ENCODE data around the gene ADCY7. TPM values are rescaled to one million over a fixed set of nuclear protein-coding genes. Genes with fewer than 3 reads are reported as not detected.

ADCY7 gene
- total RNA-seq, 1 experiment from 2014 or later = 5.5 TPM

DNA sequence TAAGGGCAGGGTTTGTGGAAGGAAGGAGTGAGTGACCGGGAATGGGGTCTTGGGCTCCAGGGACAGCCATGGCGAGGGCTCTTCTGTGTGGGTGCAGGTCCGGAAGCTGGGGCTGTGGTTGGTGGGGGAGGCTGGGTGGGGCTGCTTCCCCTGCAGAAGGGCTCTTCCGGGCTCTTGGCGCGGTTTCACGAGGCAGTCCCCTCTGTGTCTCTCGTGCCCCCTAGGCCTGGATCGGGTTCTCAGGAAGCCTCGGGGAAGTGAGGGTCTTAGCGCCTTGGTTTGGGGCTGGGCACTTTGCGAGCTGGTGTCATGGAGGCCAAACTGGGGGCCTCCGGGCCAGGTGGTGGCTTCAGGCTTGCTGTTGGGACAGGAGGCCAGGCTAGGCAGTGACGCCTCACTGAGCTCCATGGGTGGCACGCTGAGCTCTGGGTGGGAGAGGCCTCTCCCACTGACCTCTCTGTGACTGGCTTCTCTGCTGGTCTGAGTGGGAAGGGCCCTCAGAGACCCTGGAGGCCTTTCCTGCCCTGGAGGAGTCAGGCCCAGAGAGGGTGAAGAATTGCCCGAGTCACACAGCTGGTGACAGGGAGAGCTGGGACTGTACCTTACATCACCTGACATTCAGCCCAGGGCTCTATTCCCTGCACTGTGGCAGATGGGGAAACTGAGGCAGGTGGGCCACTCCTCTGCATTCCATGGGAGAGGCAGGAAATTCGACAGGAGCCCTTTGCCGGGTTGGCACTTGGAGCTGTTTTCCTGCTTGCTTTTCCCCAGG, 8.2 kb downstream of the ADCY7 start:
- H3K36me3 ChIP-seq (ENCODE audit: insufficient read depth, low read length, poor library complexity, severe bottlenecking) = no peaks in the 10 kb centered on the region
- no peak overlapping the region for H3K27ac ChIP-seq (ENCODE audit: low read depth, low read length, poor library complexity, severe bottlenecking)
- BruUV-seq (replicated peaks) = no TSS peak
- CTCF ChIA-PET = no interaction called here
- POLR2A ChIA-PET (ENCODE audit: low non-redundant PET) = no interaction called here
- TF ChIP-seq CTCF (conservative IDR thresholded peaks at IDR 0.05; ENCODE audit: low read depth, low read length) (no peak), EZH2 (IDR thresholded peaks at IDR 0.05; ENCODE audit: borderline replicate concordance, low read depth, low read length, poor library complexity, severe bottlenecking) (no peak)
- H3K9me3 ChIP-seq (ENCODE audit: low read depth, low read length, poor library complexity, severe bottlenecking) = no peaks in the 10 kb centered on the region
- H3K4me1 ChIP-seq (ENCODE audit: insufficient read depth, low read length, poor library complexity, severe bottlenecking) = no peaks in the 10 kb centered on the region
- DNase-seq (ENCODE audit: low spot score) = no peak
- intact Hi-C loops (cut with micrococcal nuclease; ENCODE audit: unreplicated experiment) = no loop called here
- H3K4me3 ChIP-seq (ENCODE audit: low read depth, low read length, poor library complexity, severe bottlenecking) = no peak overlapping the region
- no peaks in the 10 kb centered on the region for H3K27me3 ChIP-seq (replicated peaks; ENCODE audit: insufficient read depth, low read depth, low read length, poor library complexity)

- ChIA-PET CTCF (no interaction called here), POLR2A (ENCODE audit: low non-redundant PET) (no interaction called here)
- H3K4me1 ChIP-seq (ENCODE audit: insufficient read depth, low read length, poor library complexity, severe bottlenecking) = no peaks in the 10 kb centered on the region
- no peak overlapping the region for H3K27ac ChIP-seq (ENCODE audit: low read depth, low read length, poor library complexity, severe bottlenecking)
- TF ChIP-seq CTCF (conservative IDR thresholded peaks at IDR 0.05; ENCODE audit: low read depth, low read length) (no peak), EZH2 (IDR thresholded peaks at IDR 0.05; ENCODE audit: borderline replicate concordance, low read depth, low read length, poor library complexity, severe bottlenecking) (no peak)
- H3K36me3 ChIP-seq (ENCODE audit: insufficient read depth, low read length, poor library complexity, severe bottlenecking) = no peaks in the 10 kb centered on the region
- intact Hi-C loops (cut with micrococcal nuclease; ENCODE audit: unreplicated experiment) = no loop called here
- no peak overlapping the region for H3K4me3 ChIP-seq (ENCODE audit: low read depth, low read length, poor library complexity, severe bottlenecking)
- no peaks in the 10 kb centered on the region for H3K27me3 ChIP-seq (replicated peaks; ENCODE audit: insufficient read depth, low read depth, low read length, poor library complexity)
- no peak for DNase-seq (ENCODE audit: low spot score)
- no TSS peak for BruUV-seq (replicated peaks)
- H3K9me3 ChIP-seq (ENCODE audit: low read depth, low read length, poor library complexity, severe bottlenecking) = no peaks in the 10 kb centered on the region
Observed at GRCh38 chr16:50275098-50275415, 8.7 kb downstream of the ADCY7 start.

DNA sequence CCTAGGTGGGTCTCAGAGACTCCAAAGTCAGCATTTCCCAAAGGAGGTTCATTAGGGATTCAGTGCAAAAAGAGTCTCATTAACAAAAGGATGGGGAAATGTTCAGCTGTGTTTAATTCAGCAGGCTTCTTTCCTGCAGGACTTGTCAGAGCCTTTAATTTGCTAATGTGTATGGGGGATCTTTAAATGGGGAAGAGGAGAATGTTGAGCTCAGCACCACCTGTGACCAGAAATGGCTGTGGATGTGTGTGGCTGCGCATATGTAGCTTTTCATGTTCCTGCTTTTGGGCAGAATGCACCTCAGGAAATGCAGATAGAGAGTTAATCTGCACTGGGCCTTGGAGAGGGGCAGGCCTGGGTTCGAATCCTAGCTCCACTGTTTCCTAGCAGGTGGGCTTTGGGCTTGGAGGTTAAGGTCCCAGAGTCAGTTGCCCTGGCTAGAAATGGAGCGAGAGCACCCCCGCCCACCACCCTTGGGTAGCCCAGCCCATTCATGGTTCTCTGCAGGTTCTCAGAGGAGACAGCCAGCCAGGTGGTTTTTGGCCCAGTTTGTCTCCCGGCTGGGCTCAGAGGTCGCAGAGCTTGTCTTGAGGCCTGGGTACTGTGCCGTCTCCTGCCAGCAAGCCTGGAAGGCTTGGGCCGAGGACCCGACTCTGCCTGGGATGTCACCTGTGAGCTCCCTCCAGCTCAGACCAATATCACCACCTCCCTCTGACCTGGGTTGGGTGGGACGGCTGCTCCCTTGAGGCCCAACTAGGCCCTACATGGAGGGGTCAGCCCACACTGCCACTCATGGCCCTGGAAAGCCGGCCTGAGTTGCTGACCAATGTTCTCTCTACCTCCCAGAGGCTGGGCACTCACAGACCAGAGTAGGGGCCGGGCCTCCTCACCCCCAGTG, 9.3 kb downstream of the ADCY7 start:
- Histone ChIP-seq H3K4me1 (ENCODE audit: insufficient read depth, low read length, poor library complexity, severe bottlenecking) (no peaks in the 10 kb centered on the region), H3K9me3 (ENCODE audit: low read depth, low read length, poor library complexity, severe bottlenecking) (no peaks in the 10 kb centered on the region), H3K27ac (ENCODE audit: low read depth, low read length, poor library complexity, severe bottlenecking) (no peak overlapping the region), H3K4me3 (ENCODE audit: low read depth, low read length, poor library complexity, severe bottlenecking) (no peak overlapping the region), H3K36me3 (ENCODE audit: insufficient read depth, low read length, poor library complexity, severe bottlenecking) (no peaks in the 10 kb centered on the region), H3K27me3 (replicated peaks; ENCODE audit: insufficient read depth, low read depth, low read length, poor library complexity) (no peaks in the 10 kb centered on the region)
- CTCF ChIA-PET = no interaction called here
- BruUV-seq (replicated peaks) = no TSS peak
- intact Hi-C loops (cut with micrococcal nuclease; ENCODE audit: unreplicated experiment) = no loop called here
- no peak for TF ChIP-seq EZH2 (IDR thresholded peaks at IDR 0.05; ENCODE audit: borderline replicate concordance, low read depth, low read length, poor library complexity, severe bottlenecking)
- TF ChIP-seq CTCF (conservative IDR thresholded peaks at IDR 0.05; ENCODE audit: low read depth, low read length) = no peak
- no peak for DNase-seq (ENCODE audit: low spot score)
- POLR2A ChIA-PET (ENCODE audit: low non-redundant PET) = no interaction called here
